Neural progenitor cell (in vitro differentiated cells): ENCODE data around the gene ACSL4. TPM values are rescaled to one million over a fixed set of nuclear protein-coding genes. Genes with fewer than 3 reads are reported as not detected.

Experiments
- DNase-seq: peaks from one replicate; pipeline ENCODE4 v3.0.0-alpha.2; 2016; ENCODE audit warnings: low spot score
- H2AFZ ChIP-seq: fragments of 200-600 bp; sonication (generic); replicated peaks from 2 replicates; pipeline ENCODE4 v1.6.1; 2016; ENCODE audit warnings: antibody characterized with exemption
- H3F3A ChIP-seq: fragments of 200-600 bp; sonication (generic); 2 replicates; pipeline ENCODE4 v1.6.1; 2016; ENCODE audit warnings: antibody characterized with exemption, low read depth
- H3K27ac ChIP-seq: fragments of 200-600 bp; sonication (generic); 2 replicates; pipeline ENCODE4 v1.5.1; 2016; ENCODE audit warnings: mild to moderate bottlenecking
- H3K27me3 ChIP-seq: fragments of 200-600 bp; sonication (generic); 2 replicates; pipeline ENCODE4 v1.6.1; 2016; ENCODE audit warnings: mild to moderate bottlenecking, moderate library complexity
- H3K36me3 ChIP-seq: fragments of 200-600 bp; sonication (generic); 2 replicates; pipeline ENCODE4 v1.5.1; 2016
- H3K4me1 ChIP-seq: fragments of 200-600 bp; sonication (generic); 2 replicates; pipeline ENCODE4 v1.6.1; 2016; ENCODE audit warnings: mixed run types
- H3K4me2 ChIP-seq: fragments of 200-600 bp; sonication (generic); 2 replicates; pipeline ENCODE4 v1.6.1; 2016
- H3K4me3 ChIP-seq: fragments of 200-600 bp; sonication (generic); 2 replicates; pipeline ENCODE4 v1.5.1; 2016
- H3K79me2 ChIP-seq: fragments of 200-600 bp; sonication (generic); 2 replicates; pipeline ENCODE4 v1.6.1; 2016; ENCODE audit warnings: low read depth
- H3K9ac ChIP-seq: fragments of 200-600 bp; sonication (generic); 2 replicates; pipeline ENCODE4 v1.6.1; 2016
- H3K9me3 ChIP-seq: fragments of 200-600 bp; sonication (generic); 2 replicates; pipeline ENCODE4 v1.5.1; 2016; ENCODE audit warnings: low read depth
- H4K20me1 ChIP-seq: fragments of 200-600 bp; sonication (generic); 2 replicates; pipeline ENCODE4 v1.6.1; 2016; ENCODE audit warnings: low read depth
- H3K27ac Mint-ChIP-seq: 3 replicates; pipeline ENCODE4 v1.8.0; 2021; ENCODE audit warnings: mixed read lengths
- H3K27me3 Mint-ChIP-seq: 2 replicates; pipeline ENCODE4 v1.8.0; 2022; ENCODE audit warnings: low read depth, mild to moderate bottlenecking, inconsistent platforms, moderate library complexity, mixed read lengths; ENCODE audit not compliant: insufficient read depth
- H3K36me3 Mint-ChIP-seq: 3 replicates; pipeline ENCODE4 v1.8.0; 2021; ENCODE audit warnings: mixed read lengths
- H3K4me1 Mint-ChIP-seq: 3 replicates; pipeline ENCODE4 v1.8.0; 2021; ENCODE audit warnings: mixed read lengths
- H3K4me3 Mint-ChIP-seq: 3 replicates; pipeline ENCODE4 v1.8.0; 2021; ENCODE audit warnings: mild to moderate bottlenecking, moderate library complexity, mixed read lengths
- H3K9me3 Mint-ChIP-seq: 3 replicates; pipeline ENCODE4 v1.8.0; 2020; ENCODE audit warnings: mixed read lengths
- EZH2 ChIP-seq: fragments of 200-600 bp; sonication (generic); IDR thresholded peaks from 2 replicates; pipeline ENCODE4 v1.6.1; 2017; ENCODE audit warnings: antibody characterized with exemption, mild to moderate bottlenecking, moderate library complexity
- EZH2phosphoT487 ChIP-seq: fragments of 200-600 bp; sonication (generic); IDR thresholded peaks from 2 replicates; pipeline ENCODE4 v1.6.1; 2017; ENCODE audit warnings: antibody characterized with exemption
- total RNA-seq: library from RNA; depleted of rRNA; stranded (reverse); fragments of >200 nt; gene quantifications from 2 replicates; pipeline ENCODE4 v1.2.3, GENCODE V29; 2015; ENCODE audit warnings: low replicate concordance
- TF ChIP-seq, protein P1 (sequence below): fragments of 200-600 bp; sonication (generic); IDR thresholded peaks from 2 replicates; pipeline ENCODE4 v1.5.1; 2017; ENCODE audit warnings: antibody characterized with exemption, mild to moderate bottlenecking

The ACSL4 gene
- total RNA-seq, 1 donor from 2014 or later = 87.3 TPM

DNA sequence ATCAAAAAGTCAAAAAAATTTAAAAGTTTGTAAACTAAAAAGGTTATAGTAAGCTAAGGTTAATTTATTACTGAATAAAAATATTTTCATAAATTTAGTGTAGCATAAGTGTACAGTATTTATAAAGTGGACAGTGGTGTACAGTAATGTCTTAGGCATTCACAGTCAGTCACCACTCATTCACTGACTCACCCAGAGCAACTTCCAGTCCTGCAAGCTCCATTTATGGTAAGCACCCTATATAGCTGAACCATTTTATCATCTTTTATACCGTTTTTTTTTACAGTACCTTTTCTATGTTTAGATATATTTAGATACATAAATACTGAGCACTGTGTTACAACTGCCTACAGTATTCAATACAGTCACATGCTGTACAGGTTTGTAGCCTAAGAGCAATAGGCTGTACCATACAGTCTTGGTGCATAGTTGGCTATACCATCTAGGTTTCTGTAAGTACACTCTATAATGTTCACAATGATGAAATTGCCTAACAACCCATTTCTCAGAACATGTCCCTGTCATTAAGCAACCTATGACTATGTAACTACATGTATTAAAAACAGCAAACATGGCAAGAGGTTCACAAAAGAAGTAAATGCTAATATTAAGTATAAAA is 18.6 kb downstream of the ACSL4 start:
- H3K9me3 ChIP-seq = no peaks in the 10 kb centered on the region
- Mint-ChIP-seq H3K4me3 (no peak overlapping the region), H3K36me3 (peaks cover 24% of the 10 kb centered on the region), H3K27ac (no peak overlapping the region), H3K27me3 (no peaks in the 10 kb centered on the region), H3K9me3 (no peaks in the 10 kb centered on the region), H3K4me1 (peaks cover 38% of the 10 kb centered on the region)
- no peak for DNase-seq
- no peak overlapping the region for H3K9ac ChIP-seq
- no peaks in the 10 kb centered on the region for H3F3A ChIP-seq
- H3K27me3 ChIP-seq = no peaks in the 10 kb centered on the region
- no peak for TF ChIP-seq EZH2phosphoT487
- TF ChIP-seq, protein P1, sequence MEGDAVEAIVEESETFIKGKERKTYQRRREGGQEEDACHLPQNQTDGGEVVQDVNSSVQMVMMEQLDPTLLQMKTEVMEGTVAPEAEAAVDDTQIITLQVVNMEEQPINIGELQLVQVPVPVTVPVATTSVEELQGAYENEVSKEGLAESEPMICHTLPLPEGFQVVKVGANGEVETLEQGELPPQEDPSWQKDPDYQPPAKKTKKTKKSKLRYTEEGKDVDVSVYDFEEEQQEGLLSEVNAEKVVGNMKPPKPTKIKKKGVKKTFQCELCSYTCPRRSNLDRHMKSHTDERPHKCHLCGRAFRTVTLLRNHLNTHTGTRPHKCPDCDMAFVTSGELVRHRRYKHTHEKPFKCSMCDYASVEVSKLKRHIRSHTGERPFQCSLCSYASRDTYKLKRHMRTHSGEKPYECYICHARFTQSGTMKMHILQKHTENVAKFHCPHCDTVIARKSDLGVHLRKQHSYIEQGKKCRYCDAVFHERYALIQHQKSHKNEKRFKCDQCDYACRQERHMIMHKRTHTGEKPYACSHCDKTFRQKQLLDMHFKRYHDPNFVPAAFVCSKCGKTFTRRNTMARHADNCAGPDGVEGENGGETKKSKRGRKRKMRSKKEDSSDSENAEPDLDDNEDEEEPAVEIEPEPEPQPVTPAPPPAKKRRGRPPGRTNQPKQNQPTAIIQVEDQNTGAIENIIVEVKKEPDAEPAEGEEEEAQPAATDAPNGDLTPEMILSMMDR = no peak
- TF ChIP-seq EZH2 = no peak
- H2AFZ ChIP-seq = no peak overlapping the region
- H3K27ac ChIP-seq = no peak overlapping the region
- H3K4me1 ChIP-seq = peaks cover under 1% of the 10 kb centered on the region
- no peak overlapping the region for H3K4me2 ChIP-seq
- peaks cover 24% of the 10 kb centered on the region for H3K79me2 ChIP-seq
- H3K36me3 ChIP-seq = no peaks in the 10 kb centered on the region
- H3K4me3 ChIP-seq = no peak overlapping the region
- H4K20me1 ChIP-seq = no peaks in the 10 kb centered on the region

DNA sequence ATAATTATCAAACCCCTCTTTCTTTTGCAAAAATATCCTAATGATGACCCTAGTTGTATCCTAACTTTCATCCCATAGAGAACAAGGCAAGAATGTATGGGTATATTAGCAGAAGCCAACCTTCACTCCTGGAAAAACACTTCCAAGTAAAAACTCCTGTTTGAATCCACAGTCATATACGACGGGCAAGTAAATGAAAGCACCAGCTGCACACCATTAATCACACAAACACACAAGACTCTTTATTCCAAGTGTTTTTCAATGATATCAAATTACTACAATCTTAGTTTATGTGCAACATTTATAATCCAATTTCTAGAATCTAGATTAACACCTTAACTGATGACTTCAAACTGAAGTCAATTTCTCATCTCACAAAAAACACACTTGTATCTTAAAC is 22.9 kb downstream of the ACSL4 start:
- H3K36me3 Mint-ChIP-seq = peaks cover 23% of the 10 kb centered on the region

DNA sequence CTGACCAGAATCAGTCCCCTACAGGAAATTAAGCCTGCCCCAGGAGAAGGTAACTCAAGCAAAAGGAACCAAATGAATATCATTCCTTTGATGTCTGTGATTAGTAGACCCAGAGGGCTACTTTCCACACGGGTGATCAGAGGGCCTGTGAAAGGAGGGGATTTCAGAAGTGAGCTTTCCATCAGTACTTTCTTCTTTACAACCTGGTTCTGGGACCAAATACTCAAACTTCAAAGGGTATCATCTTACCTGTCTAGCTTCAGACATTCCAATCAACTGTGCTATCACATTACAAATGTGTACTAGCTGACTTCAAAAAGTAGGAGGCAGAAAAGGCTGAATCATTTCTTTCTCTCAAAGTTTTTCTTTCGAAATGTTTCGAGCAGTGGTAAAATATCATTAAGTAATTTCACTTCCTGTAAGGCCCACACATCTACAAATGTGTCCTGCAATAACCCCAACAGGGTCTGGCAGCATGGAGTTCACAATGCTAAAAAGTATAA is 23.9 kb downstream of the ACSL4 start:
- no peaks in the 10 kb centered on the region for H3K27me3 ChIP-seq
- H3F3A ChIP-seq = no peaks in the 10 kb centered on the region
- H3K9me3 Mint-ChIP-seq = peaks cover 7% of the 10 kb centered on the region
- no peak overlapping the region for H3K4me3 ChIP-seq
- peaks cover 32% of the 10 kb centered on the region for H3K36me3 Mint-ChIP-seq
- H3K4me2 ChIP-seq = no peak overlapping the region
- peak overlapping the region; percentile 48 for H3K27ac Mint-ChIP-seq
- DNase-seq = no peak
- no peaks in the 10 kb centered on the region for H3K27me3 Mint-ChIP-seq
- no peak overlapping the region for H3K9ac ChIP-seq
- H3K27ac ChIP-seq = no peak overlapping the region
- H3K9me3 ChIP-seq = peaks cover 5% of the 10 kb centered on the region
- peaks cover 44% of the 10 kb centered on the region for H3K79me2 ChIP-seq
- peaks cover 3% of the 10 kb centered on the region for H3K4me1 ChIP-seq
- H3K4me3 Mint-ChIP-seq = peak overlapping the region; percentile 6
- peaks cover 41% of the 10 kb centered on the region for H3K4me1 Mint-ChIP-seq
- H2AFZ ChIP-seq = no peak overlapping the region
- TF ChIP-seq EZH2 = no peak
- TF ChIP-seq, protein P1 = no peak
- TF ChIP-seq EZH2phosphoT487 = no peak
- no peaks in the 10 kb centered on the region for H4K20me1 ChIP-seq
- no peaks in the 10 kb centered on the region for H3K36me3 ChIP-seq

More for the DNA sequence above, 22.9 kb downstream of the ACSL4 start:
- H3K9ac ChIP-seq = no peak overlapping the region
- DNase-seq = no peak
- no peak overlapping the region for H2AFZ ChIP-seq
- no peaks in the 10 kb centered on the region for H4K20me1 ChIP-seq
- H3K27ac ChIP-seq = no peak overlapping the region
- peaks cover 3% of the 10 kb centered on the region for H3K4me1 ChIP-seq
- no peaks in the 10 kb centered on the region for H3K9me3 ChIP-seq
- Mint-ChIP-seq H3K27me3 (no peaks in the 10 kb centered on the region), H3K4me3 (no peak overlapping the region), H3K9me3 (peaks cover 3% of the 10 kb centered on the region), H3K27ac (peak overlapping the region; percentile 57), H3K4me1 (peaks cover 41% of the 10 kb centered on the region)
- no peaks in the 10 kb centered on the region for H3K36me3 ChIP-seq
- no peak overlapping the region for H3K4me3 ChIP-seq
- no peaks in the 10 kb centered on the region for H3F3A ChIP-seq
- TF ChIP-seq EZH2 (no peak), EZH2phosphoT487 (no peak)
- TF ChIP-seq, protein P1 = no peak
- no peaks in the 10 kb centered on the region for H3K27me3 ChIP-seq
- peaks cover 34% of the 10 kb centered on the region for H3K79me2 ChIP-seq
- no peak overlapping the region for H3K4me2 ChIP-seq
